ENCODE measurements around the gene SNRPN.

GRCh38 chr15:24940236-24940635, 14.6 kb upstream of the SNRPN start:
- TF ChIP-seq CTCF (IDR thresholded peaks at IDR 0.05), result no peak
- TF ChIP-seq POLR2A (IDR thresholded peaks at IDR 0.05), result no peak
